HepG2 (cell line): ENCODE measurements around the gene PDZD4. TPM values are rescaled to one million over a fixed set of nuclear protein-coding genes. Genes with fewer than 3 reads are reported as not detected.

ENCODE experiments used
- ATAC-seq: fragments of 200-7000 bp; cut with Tn5 transposase; 3 replicates; pipeline ENCODE4 v1.9.1; 2020; ENCODE audit warnings: mild to moderate bottlenecking, moderate library complexity
- BruUV-seq: library from RNA; stranded (reverse); fragments of 400-500 nt; replicated peaks from 2 replicates; lab custom pipeline; 2021; lab: Mats Ljungman, UMichigan
- CTCF ChIA-PET: fragments of 300-600 bp; formaldehyde crosslinking; extraction: SDS; loops from one replicate; lab custom pipeline; 2021; ENCODE audit warnings: low total read pairs, inconsistent platforms, low intra/inter-chr PET ratio; lab: Yijun Ruan, JAX
- POLR2A ChIA-PET: fragments of 350-600 bp; sonication (Branson Sonifier 250); formaldehyde crosslinking; loops from one replicate; lab custom pipeline; 2020; ENCODE audit warnings: antibody characterized with exemption, inconsistent platforms; lab: Yijun Ruan, JAX
- DNase-seq: peaks from one replicate; pipeline ENCODE4 v3.0.0-alpha.2; 2015; ENCODE audit warnings: low spot score
- FAIRE-seq: peaks from 3 replicates; lab custom pipeline; 2011; peaks lifted over from hg19 to GRCh38; lab: Jason Lieb, UNC
- H2AFZ ChIP-seq: one replicate; pipeline ENCODE4 v1.6.1; 2011; ENCODE audit warnings: low read length, inconsistent platforms
- H3K27ac ChIP-seq: fragments of 300-600 bp; 3 replicates; pipeline ENCODE4 v1.8.0; 2011; ENCODE audit warnings: mixed run types, mild to moderate bottlenecking, mixed read lengths, low read length, inconsistent platforms; ENCODE audit not compliant: insufficient read depth; ENCODE audit errors: extremely low read length
- H3K27me3 ChIP-seq, 2 experiments: fragments of 200-600 bp in 1 of 2; 2 replicates in 1 of 2; 3 replicates in 1 of 2; pipeline versions ENCODE4 v1.6.0 to v1.8.0; 2011; ENCODE audit warnings: low read length in 2 of 2, mild to moderate bottlenecking in 2 of 2, moderate library complexity in 2 of 2, inconsistent platforms in 1 of 2; ENCODE audit not compliant: insufficient read depth in 2 of 2, control insufficient read depth in 1 of 2
- H3K36me3 ChIP-seq, 2 experiments: fragments of 200-600 bp in 1 of 2; replicated peaks in 1 of 2; 2 replicates in 1 of 2; 3 replicates in 1 of 2; pipeline versions ENCODE4 v1.5.1 to v1.8.0; 2011; ENCODE audit warnings: low read length in 2 of 2, inconsistent platforms in 1 of 2; ENCODE audit not compliant: insufficient read depth in 2 of 2, control insufficient read depth in 1 of 2
- H3K4me1 ChIP-seq: 2 replicates; pipeline ENCODE4 v1.5.1; 2012; ENCODE audit warnings: low read length, inconsistent platforms; ENCODE audit not compliant: insufficient read depth
- H3K4me2 ChIP-seq: 2 replicates; pipeline ENCODE4 v1.6.0; 2011; ENCODE audit warnings: low read depth, low read length, inconsistent platforms
- H3K4me3 ChIP-seq, 3 experiments: fragments of 200-600 bp in 1 of 3; sonication (generic), shearing (Covaris generic) in 1 of 3; replicated peaks in 1 of 3; 2 replicates each; pipeline ENCODE4 v1.5.1; 2011 to 2016; ENCODE audit warnings: low read length in 3 of 3, inconsistent platforms in 2 of 3, low read depth in 2 of 3, mild to moderate bottlenecking in 2 of 3, control low read depth in 1 of 3, mixed read lengths in 1 of 3; ENCODE audit not compliant: insufficient read depth in 1 of 3
- H3K79me2 ChIP-seq: one replicate; pipeline ENCODE4 v1.6.1; 2011; ENCODE audit warnings: low read length, inconsistent platforms; ENCODE audit not compliant: insufficient read depth
- H3K9ac ChIP-seq: 2 replicates; pipeline ENCODE4 v1.6.0; 2011; ENCODE audit warnings: mild to moderate bottlenecking, low read depth, low read length, inconsistent platforms; ENCODE audit not compliant: insufficient read depth
- H3K9me3 ChIP-seq: 2 replicates; pipeline ENCODE4 v1.5.1; 2012; ENCODE audit warnings: mild to moderate bottlenecking, low read length
- H4K20me1 ChIP-seq: 2 replicates; pipeline ENCODE4 v1.6.0; 2011; ENCODE audit warnings: inconsistent platforms, mild to moderate bottlenecking, low read length, moderate library complexity; ENCODE audit not compliant: insufficient read depth
- FOXC1 ChIP-seq: sonication (generic); formaldehyde crosslinking; IDR thresholded peaks from 2 replicates; pipeline ENCODE4 v1.8.0; 2022; ENCODE audit warnings: mild to moderate bottlenecking, missing genetic modification reagents, borderline replicate concordance
- GABPB1 ChIP-seq: IDR thresholded peaks from 2 replicates; pipeline ENCODE4 v1.6.1; 2016; ENCODE audit warnings: mild to moderate bottlenecking, missing genetic modification reagents, moderate library complexity, missing compliant biosample characterization
- HDAC2 ChIP-seq: sonication (generic); formaldehyde crosslinking; IDR thresholded peaks from 2 replicates; pipeline ENCODE4 v1.4.0; 2020; ENCODE audit warnings: missing genetic modification reagents
- RBFOX2 ChIP-seq: fragments of 200-400 bp; formaldehyde crosslinking; IDR thresholded peaks from 2 replicates; pipeline ENCODE4 v1.6.1; 2017; ENCODE audit warnings: low read depth, mild to moderate bottlenecking, low read length
- RFX5 ChIP-seq: IDR thresholded peaks from 2 replicates; pipeline ENCODE4 v1.6.1; 2011; ENCODE audit warnings: low read depth, low read length, improper control_type of control experiment
- SKI ChIP-seq: fragments of 450-650 bp; IDR thresholded peaks from one replicate; pipeline ENCODE4 v1.6.1; 2018; ENCODE audit warnings: mild to moderate bottlenecking; ENCODE audit not compliant: partially characterized antibody
- TBL1XR1 ChIP-seq: fragments of 150-350 bp; IDR thresholded peaks from 2 replicates; pipeline ENCODE4 v1.6.1; 2014; ENCODE audit warnings: borderline replicate concordance, low read length; ENCODE audit not compliant: partially characterized antibody
- ZFYVE20 ChIP-seq: sonication (generic); formaldehyde crosslinking; IDR thresholded peaks from 2 replicates; pipeline ENCODE4 v1.8.0; 2023; ENCODE audit warnings: low read depth, mild to moderate bottlenecking, moderate library complexity, missing genetic modification reagents, borderline replicate concordance
- ZNF761 ChIP-seq: sonication (generic); formaldehyde crosslinking; conservative IDR thresholded peaks from 2 replicates; pipeline ENCODE4 v1.4.0; 2020; ENCODE audit warnings: mild to moderate bottlenecking, missing genetic modification reagents
- ZNF776 ChIP-seq: sonication (generic); formaldehyde crosslinking; IDR thresholded peaks from 2 replicates; pipeline ENCODE4 v1.4.0; 2020; ENCODE audit warnings: mild to moderate bottlenecking, missing genetic modification reagents
- WGBS: methylation state at CpG from one replicate; pipeline ENCODE4 v1.1.6; 2017; ENCODE audit warnings: low lambda C conversion rate; 5-methylcytosine and 5-hydroxymethylcytosine counted together
- in situ Hi-C: cut with HindIII; loops from 2 replicates; pipeline ENCODE4 v1.10.0; 2017; ENCODE audit warnings: low pct_unique_long_range_greater_than_20kb; ENCODE audit not compliant: extremely low pct_ligation_motif_present
- intact Hi-C: fragments of 100-400 bp; cut with micrococcal nuclease; formaldehyde crosslinking; loops from one replicate; pipeline ENCODE4 v1.10.0; 2022; ENCODE audit not compliant: unreplicated experiment
- polyA plus RNA-seq, 8 experiments: library from polyadenylated mRNA; depleted of rRNA in 3 of 8; stranded (reverse) in 7 of 8; unstranded in 1 of 8; fragments of >200 nt; fragmentation: Illumina TruSeq in 4 of 8; extraction: Trizol in 4 of 8; gene quantifications; 2 replicates each; pipeline versions ENCODE4 v1.2.1 to v1.2.3, GENCODE V29; 2011 to 2016; ENCODE audit warnings: low read depth in 4 of 8, missing spikeins in 1 of 8, mixed read lengths in 1 of 8; ENCODE audit not compliant: insufficient read depth in 1 of 8
- total RNA-seq, 5 experiments: library from RNA; depleted of rRNA; stranded (reverse); fragments of >200 nt; fragmentation: Illumina TruSeq; extraction: Trizol; gene quantifications; 2 replicates each; pipeline ENCODE4 v1.2.3, GENCODE V29; 2016; ENCODE audit warnings: low read depth in 1 of 5
- TF ChIP-seq, protein P1 (sequence below): sonication (generic); formaldehyde crosslinking; IDR thresholded peaks from 2 replicates; pipeline ENCODE4 v1.5.0; 2020; ENCODE audit warnings: mild to moderate bottlenecking, missing genetic modification reagents, moderate library complexity
- TF ChIP-seq, protein P2 (sequence below): IDR thresholded peaks from 2 replicates; pipeline ENCODE4 v1.6.1; 2016
- TF ChIP-seq, protein P3 (sequence below): sonication (generic); formaldehyde crosslinking; IDR thresholded peaks from 2 replicates; pipeline ENCODE4 v1.8.0; 2022; ENCODE audit warnings: missing genetic modification reagents, mild to moderate bottlenecking, borderline replicate concordance
- TF ChIP-seq, protein P4 (sequence below): sonication (generic); formaldehyde crosslinking; IDR thresholded peaks from 2 replicates; pipeline ENCODE4 v1.5.1; 2020; ENCODE audit warnings: mild to moderate bottlenecking, missing genetic modification reagents, borderline replicate concordance
- TF ChIP-seq, protein P5 (sequence below): IDR thresholded peaks from 2 replicates; pipeline ENCODE4 v1.6.1; 2016; ENCODE audit warnings: low read depth, borderline replicate concordance
- TF ChIP-seq, protein P6 (sequence below): sonication (generic); formaldehyde crosslinking; IDR thresholded peaks from 2 replicates; pipeline ENCODE4 v1.4.0; 2020; ENCODE audit warnings: mild to moderate bottlenecking, low read depth, missing genetic modification reagents

The PDZD4 gene
- total and polyA plus RNA-seq, 2 of the 13 experiments (the other 11 are each of a cell fraction or from before 2014, with no cell fraction given) = not detected

DNA sequence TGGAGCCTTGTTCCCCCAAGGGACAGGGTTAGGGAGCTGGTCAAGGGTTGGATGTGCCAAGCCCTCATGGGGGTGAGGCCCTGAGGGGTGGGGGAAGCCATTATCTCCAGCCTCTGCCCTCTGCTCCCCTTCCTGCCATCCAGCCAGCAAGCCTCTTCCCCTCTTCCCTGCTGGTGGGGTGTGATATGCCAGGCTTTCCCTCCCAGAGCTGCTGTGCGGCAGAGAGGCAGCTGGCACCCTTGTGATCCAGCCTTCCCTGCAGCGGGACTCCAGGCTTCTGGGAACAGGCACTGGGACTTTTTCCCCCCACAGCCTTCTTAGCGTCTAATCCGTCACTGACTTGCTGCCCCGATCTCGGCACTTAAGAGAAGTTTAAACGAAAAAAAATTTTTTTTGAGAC, 29.6 kb downstream of the PDZD4 start:
- no TSS peak for BruUV-seq
- FAIRE-seq = no peak
- H3K4me3 ChIP-seq = no peak overlapping the region
- H4K20me1 ChIP-seq = no peaks in the 10 kb centered on the region
- DNase-seq = no peak
- ChIA-PET POLR2A (no interaction called here), CTCF (no interaction called here)
- in situ Hi-C loops (no loop called here), intact Hi-C loops (no loop called here)
- H3K4me1 ChIP-seq = peaks cover 9% of the 10 kb centered on the region
- no peak overlapping the region for H2AFZ ChIP-seq
- TF ChIP-seq, protein P1, sequence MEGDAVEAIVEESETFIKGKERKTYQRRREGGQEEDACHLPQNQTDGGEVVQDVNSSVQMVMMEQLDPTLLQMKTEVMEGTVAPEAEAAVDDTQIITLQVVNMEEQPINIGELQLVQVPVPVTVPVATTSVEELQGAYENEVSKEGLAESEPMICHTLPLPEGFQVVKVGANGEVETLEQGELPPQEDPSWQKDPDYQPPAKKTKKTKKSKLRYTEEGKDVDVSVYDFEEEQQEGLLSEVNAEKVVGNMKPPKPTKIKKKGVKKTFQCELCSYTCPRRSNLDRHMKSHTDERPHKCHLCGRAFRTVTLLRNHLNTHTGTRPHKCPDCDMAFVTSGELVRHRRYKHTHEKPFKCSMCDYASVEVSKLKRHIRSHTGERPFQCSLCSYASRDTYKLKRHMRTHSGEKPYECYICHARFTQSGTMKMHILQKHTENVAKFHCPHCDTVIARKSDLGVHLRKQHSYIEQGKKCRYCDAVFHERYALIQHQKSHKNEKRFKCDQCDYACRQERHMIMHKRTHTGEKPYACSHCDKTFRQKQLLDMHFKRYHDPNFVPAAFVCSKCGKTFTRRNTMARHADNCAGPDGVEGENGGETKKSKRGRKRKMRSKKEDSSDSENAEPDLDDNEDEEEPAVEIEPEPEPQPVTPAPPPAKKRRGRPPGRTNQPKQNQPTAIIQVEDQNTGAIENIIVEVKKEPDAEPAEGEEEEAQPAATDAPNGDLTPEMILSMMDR = no peak
- TF ChIP-seq, protein P2, sequence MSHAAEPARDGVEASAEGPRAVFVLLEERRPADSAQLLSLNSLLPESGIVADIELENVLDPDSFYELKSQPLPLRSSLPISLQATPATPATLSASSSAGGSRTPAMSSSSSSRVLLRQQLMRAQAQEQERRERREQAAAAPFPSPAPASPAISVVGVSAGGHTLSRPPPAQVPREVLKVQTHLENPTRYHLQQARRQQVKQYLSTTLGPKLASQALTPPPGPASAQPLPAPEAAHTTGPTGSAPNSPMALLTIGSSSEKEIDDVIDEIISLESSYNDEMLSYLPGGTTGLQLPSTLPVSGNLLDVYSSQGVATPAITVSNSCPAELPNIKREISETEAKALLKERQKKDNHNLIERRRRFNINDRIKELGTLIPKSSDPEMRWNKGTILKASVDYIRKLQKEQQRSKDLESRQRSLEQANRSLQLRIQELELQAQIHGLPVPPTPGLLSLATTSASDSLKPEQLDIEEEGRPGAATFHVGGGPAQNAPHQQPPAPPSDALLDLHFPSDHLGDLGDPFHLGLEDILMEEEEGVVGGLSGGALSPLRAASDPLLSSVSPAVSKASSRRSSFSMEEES (CRISPR knock-in tag) = no peak
- TF ChIP-seq GABPB1 (CRISPR knock-in tag) (no peak), ZNF776 (CRISPR knock-in tag) (no peak), RBFOX2 (no peak), TBL1XR1 (no peak), ZFYVE20 (no peak), SKI (no peak), HDAC2 (CRISPR knock-in tag) (no peak), ZNF761 (CRISPR knock-in tag) (no peak), RFX5 (no peak), FOXC1 (no peak)
- TF ChIP-seq, protein P3, sequence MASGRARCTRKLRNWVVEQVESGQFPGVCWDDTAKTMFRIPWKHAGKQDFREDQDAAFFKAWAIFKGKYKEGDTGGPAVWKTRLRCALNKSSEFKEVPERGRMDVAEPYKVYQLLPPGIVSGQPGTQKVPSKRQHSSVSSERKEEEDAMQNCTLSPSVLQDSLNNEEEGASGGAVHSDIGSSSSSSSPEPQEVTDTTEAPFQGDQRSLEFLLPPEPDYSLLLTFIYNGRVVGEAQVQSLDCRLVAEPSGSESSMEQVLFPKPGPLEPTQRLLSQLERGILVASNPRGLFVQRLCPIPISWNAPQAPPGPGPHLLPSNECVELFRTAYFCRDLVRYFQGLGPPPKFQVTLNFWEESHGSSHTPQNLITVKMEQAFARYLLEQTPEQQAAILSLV = no peak
- TF ChIP-seq, protein P4, sequence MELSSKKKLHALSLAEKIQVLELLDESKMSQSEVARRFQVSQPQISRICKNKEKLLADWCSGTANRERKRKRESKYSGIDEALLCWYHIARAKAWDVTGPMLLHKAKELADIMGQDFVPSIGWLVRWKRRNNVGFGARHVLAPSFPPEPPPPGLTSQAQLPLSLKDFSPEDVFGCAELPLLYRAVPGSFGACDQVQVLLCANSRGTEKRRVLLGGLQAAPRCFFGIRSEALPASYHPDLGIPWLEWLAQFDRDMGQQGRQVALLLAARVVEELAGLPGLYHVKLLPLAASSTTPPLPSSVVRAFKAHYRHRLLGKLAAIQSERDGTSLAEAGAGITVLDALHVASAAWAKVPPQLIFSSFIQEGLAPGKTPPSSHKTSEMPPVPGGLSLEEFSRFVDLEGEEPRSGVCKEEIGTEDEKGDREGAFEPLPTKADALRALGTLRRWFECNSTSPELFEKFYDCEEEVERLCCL = no peak
- TF ChIP-seq, protein P5, sequence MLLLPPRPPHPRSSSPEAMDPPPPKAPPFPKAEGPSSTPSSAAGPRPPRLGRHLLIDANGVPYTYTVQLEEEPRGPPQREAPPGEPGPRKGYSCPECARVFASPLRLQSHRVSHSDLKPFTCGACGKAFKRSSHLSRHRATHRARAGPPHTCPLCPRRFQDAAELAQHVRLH (CRISPR knock-in tag) = no peak
- TF ChIP-seq, protein P6, sequence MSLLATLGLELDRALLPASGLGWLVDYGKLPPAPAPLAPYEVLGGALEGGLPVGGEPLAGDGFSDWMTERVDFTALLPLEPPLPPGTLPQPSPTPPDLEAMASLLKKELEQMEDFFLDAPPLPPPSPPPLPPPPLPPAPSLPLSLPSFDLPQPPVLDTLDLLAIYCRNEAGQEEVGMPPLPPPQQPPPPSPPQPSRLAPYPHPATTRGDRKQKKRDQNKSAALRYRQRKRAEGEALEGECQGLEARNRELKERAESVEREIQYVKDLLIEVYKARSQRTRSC (CRISPR knock-in tag) = no peak
- H3K9me3 ChIP-seq = no peaks in the 10 kb centered on the region
- peaks cover 0 to 2% of the 10 kb centered on the region in 2 experiments; a peak in 1 of 5 replicates for H3K36me3 ChIP-seq
- no peak for ATAC-seq
- peaks cover under 1% of the 10 kb centered on the region for H3K79me2 ChIP-seq
- 57% methylated on average over 4 of the region's 7 CpGs for WGBS
- H3K27me3 ChIP-seq = peaks cover 2 to 14% of the 10 kb centered on the region in 2 experiments; a peak in 2 of 5 replicates
- no peak overlapping the region for H3K27ac ChIP-seq
- H3K4me2 ChIP-seq = no peak overlapping the region
- no peak overlapping the region for H3K9ac ChIP-seq
